Uterus (tissue), 4 donors: ENCODE results near the gene MCM5. TPM values are rescaled to one million over a fixed set of nuclear protein-coding genes. Genes with fewer than 3 reads are reported as not detected.

Source experiments
- DNase-seq, 2 donors: peaks; one replicate each; pipeline ENCODE4 v3.0.0-alpha.2; 2019 to 2020
- H3K27ac ChIP-seq, 2 donors: fragments of 200-600 bp; sonication (generic); 1 replicate in 1 of 2; 2 replicates in 1 of 2; pipeline ENCODE4 v1.5.1; 2016 to 2018
- H3K27me3 ChIP-seq, 2 donors: fragments of 200-600 bp; sonication (generic); one replicate each; pipeline ENCODE4 v1.5.1; 2018 to 2019; ENCODE audit warnings: control low read depth in 1 of 2
- H3K36me3 ChIP-seq, 2 donors: fragments of 200-600 bp; sonication (generic); one replicate each; pipeline ENCODE4 v1.5.1; 2019; ENCODE audit warnings: control low read depth in 1 of 2
- H3K4me1 ChIP-seq, 2 donors: fragments of 200-600 bp; sonication (generic); one replicate each; pipeline ENCODE4 v1.5.1; 2018 to 2019; ENCODE audit warnings: control low read depth in 1 of 2
- H3K4me3 ChIP-seq, 2 donors: fragments of 200-600 bp; sonication (generic); 1 replicate in 1 of 2; 2 replicates in 1 of 2; pipeline ENCODE4 v1.5.1; 2018 to 2019; ENCODE audit warnings: mild to moderate bottlenecking in 1 of 2
- H3K9me3 ChIP-seq, 2 donors: fragments of 200-600 bp; sonication (generic); one replicate each; pipeline ENCODE4 v1.5.1; 2019; ENCODE audit warnings: control low read depth in 1 of 2
- CTCF ChIP-seq, 4 experiments: fragments of 200-600 bp in 2 of 4; fragments of 450-650 bp in 2 of 4; sonication (generic) in 2 of 4; IDR thresholded peaks; one replicate each; pipeline ENCODE4 v1.5.1; 2016 to 2019; ENCODE audit warnings: antibody characterized with exemption in 4 of 4, mild to moderate bottlenecking in 2 of 4, moderate library complexity in 1 of 4
- POLR2A ChIP-seq, 2 donors: fragments of 450-650 bp; IDR thresholded peaks; one replicate each; pipeline ENCODE4 v1.6.1; 2016; ENCODE audit warnings: antibody characterized with exemption in 2 of 2, mild to moderate bottlenecking in 1 of 2, moderate library complexity in 1 of 2
- intact Hi-C: fragments of 100-400 bp; cut with DNase I; formaldehyde crosslinking; loops from one replicate; pipeline ENCODE4 v1.15.1; 2023; ENCODE audit warnings: low total_unique reads
- total RNA-seq, 4 donors: library from RNA; depleted of rRNA in 3 of 4; stranded (reverse); fragments of >200 nt in 3 of 4; gene quantifications; one replicate each; pipeline versions ENCODE4 v1.1.0 to v1.2.4, GENCODE V29; 2014 to 2023
- donor health status: DM: yes; HTN: yes; CAD: no.

The MCM5 gene
- total RNA-seq, 4 donors from 2014 or later = 15.9 to 60.6 (median 40.3) TPM

- no peak overlapping the region for H3K4me3 ChIP-seq
- H3K36me3 ChIP-seq = no peaks in the 10 kb centered on the region
- TF ChIP-seq CTCF (IDR thresholded peaks at IDR 0.05) (peak in 3 of 4 experiments; percentile 11 to 27 (median 18)), POLR2A (IDR thresholded peaks at IDR 0.05) (no peak)
- no peak for DNase-seq
- no peaks in the 10 kb centered on the region for H3K9me3 ChIP-seq
- H3K4me1 ChIP-seq = no peaks in the 10 kb centered on the region
- no peak overlapping the region for H3K27ac ChIP-seq
- H3K27me3 ChIP-seq = no peaks in the 10 kb centered on the region
- intact Hi-C loops = no loop called here
Observed at GRCh38 chr22:35454416-35455054, 54.6 kb downstream of the MCM5 start.

GRCh38 chr22:35455529-35455928, 55.6 kb downstream of the MCM5 start:
- DNase-seq = no peak
- H3K9me3 ChIP-seq = no peaks in the 10 kb centered on the region
- H3K27me3 ChIP-seq = no peaks in the 10 kb centered on the region
- no peaks in the 10 kb centered on the region for H3K36me3 ChIP-seq
- no peaks in the 10 kb centered on the region for H3K4me1 ChIP-seq
- no peak overlapping the region for H3K4me3 ChIP-seq
- TF ChIP-seq POLR2A (IDR thresholded peaks at IDR 0.05) (no peak), CTCF (IDR thresholded peaks at IDR 0.05) (no peak)
- no peak overlapping the region for H3K27ac ChIP-seq
- intact Hi-C loops = no loop called here

GRCh38 chr22:35456757-35457156, 56.8 kb downstream of the MCM5 start:
- Histone ChIP-seq H3K36me3 (no peaks in the 10 kb centered on the region), H3K27ac (no peak overlapping the region), H3K9me3 (no peaks in the 10 kb centered on the region), H3K27me3 (no peaks in the 10 kb centered on the region), H3K4me1 (no peaks in the 10 kb centered on the region), H3K4me3 (no peak overlapping the region)
- TF ChIP-seq CTCF (IDR thresholded peaks at IDR 0.05) = no peak
- no peak for TF ChIP-seq POLR2A (IDR thresholded peaks at IDR 0.05)
- DNase-seq = no peak
- intact Hi-C loops = no loop called here

- TF ChIP-seq CTCF (IDR thresholded peaks at IDR 0.05) = no peak
- no peak for TF ChIP-seq POLR2A (IDR thresholded peaks at IDR 0.05)
- Histone ChIP-seq H3K9me3 (no peaks in the 10 kb centered on the region), H3K36me3 (no peaks in the 10 kb centered on the region), H3K27me3 (no peaks in the 10 kb centered on the region), H3K4me1 (no peaks in the 10 kb centered on the region), H3K27ac (no peak overlapping the region), H3K4me3 (no peak overlapping the region)
- intact Hi-C loops = no loop called here
- DNase-seq = no peak
Observed at GRCh38 chr22:35457729-35458546, 58.0 kb downstream of the MCM5 start.
